GM12878 (cell line): ENCODE results near the gene KBTBD4. TPM values are rescaled to one million over a fixed set of nuclear protein-coding genes. Genes with fewer than 3 reads are reported as not detected.

Source experiments
- EZH2 ChIP-seq: IDR thresholded peaks from 2 replicates; pipeline ENCODE4 v1.6.1; 2012; ENCODE audit warnings: low read depth, mild to moderate bottlenecking, control low read depth, inconsistent platforms, low read length, borderline replicate concordance; ENCODE audit not compliant: control insufficient read depth
- FOXK2 ChIP-seq: fragments of 450-650 bp; IDR thresholded peaks from 2 replicates; pipeline ENCODE4 v1.6.1; 2017; ENCODE audit warnings: mild to moderate bottlenecking, moderate library complexity
- JUND ChIP-seq: IDR thresholded peaks from 2 replicates; pipeline ENCODE4 v1.6.1; 2012; ENCODE audit warnings: low read depth, mild to moderate bottlenecking, low read length, improper control_type of control experiment, moderate library complexity
- RCOR1 ChIP-seq: conservative IDR thresholded peaks from 2 replicates; pipeline ENCODE4 v1.6.1; 2012; ENCODE audit warnings: low read depth, low read length, improper control_type of control experiment
- RFX5 ChIP-seq: IDR thresholded peaks from 2 replicates; pipeline ENCODE4 v1.6.1; 2011; ENCODE audit warnings: low read depth, low read length, improper control_type of control experiment
- SIN3A ChIP-seq: IDR thresholded peaks from 2 replicates; pipeline ENCODE4 v1.6.1; 2012; ENCODE audit warnings: low read depth, low read length, improper control_type of control experiment
- SPI1 ChIP-seq: IDR thresholded peaks from 2 replicates; pipeline ENCODE4 v1.6.1; 2011; ENCODE audit warnings: low read depth, mild to moderate bottlenecking, low read length, moderate library complexity, borderline replicate concordance; ENCODE audit not compliant: insufficient read depth
- YBX1 ChIP-seq: fragments of 450-650 bp; IDR thresholded peaks from 2 replicates; pipeline ENCODE4 v1.6.1; 2016; ENCODE audit warnings: antibody characterized with exemption
- ZBED1 ChIP-seq: IDR thresholded peaks from 2 replicates; pipeline ENCODE4 v1.6.1; 2016; ENCODE audit warnings: borderline replicate concordance
- ZNF217 ChIP-seq: fragments of 450-650 bp; IDR thresholded peaks from 2 replicates; pipeline ENCODE4 v1.6.1; 2017; ENCODE audit warnings: antibody characterized with exemption, mild to moderate bottlenecking
- ZNF622 ChIP-seq: fragments of 450-650 bp; IDR thresholded peaks from 2 replicates; pipeline ENCODE4 v1.6.1; 2017; ENCODE audit warnings: mild to moderate bottlenecking, inconsistent platforms
- polyA plus RNA-seq, 11 experiments: library from polyadenylated mRNA; depleted of rRNA in 4 of 11; unstranded in 6 of 11; stranded (reverse) in 5 of 11; fragments of >200 nt; fragmentation: Nextera tagmentation in 4 of 11; fragmentation: Illumina TruSeq in 1 of 11; extraction: Ambion mirVana in 4 of 11; extraction: Trizol in 1 of 11; gene quantifications; 1 replicate in 1 of 11; 2 replicates in 10 of 11; pipeline versions ENCODE4 v1.2.1 to v1.2.3, GENCODE V29; 2011 to 2016; ENCODE audit warnings: inconsistent platforms in 2 of 11, missing spikeins in 2 of 11, low read depth in 1 of 11
- total RNA-seq, 4 experiments: library from RNA; depleted of rRNA in 3 of 4; stranded (reverse); fragments of >200 nt in 3 of 4; fragmentation: Illumina TruSeq in 1 of 4; extraction: Trizol in 1 of 4; gene quantifications; 2 replicates each; pipeline versions ENCODE4 v1.2.1 to v1.2.3, GENCODE V29; 2013 to 2021
- TF ChIP-seq, protein P1 (sequence below): IDR thresholded peaks from 2 replicates; pipeline ENCODE4 v1.6.1; 2011; ENCODE audit warnings: borderline replicate concordance, low read depth, mild to moderate bottlenecking, moderate library complexity, low read length; ENCODE audit not compliant: insufficient read depth, poor library complexity, severe bottlenecking
- TF ChIP-seq, protein P2 (sequence below): fragments of 450-650 bp; IDR thresholded peaks from 2 replicates; pipeline ENCODE4 v1.6.1; 2017; ENCODE audit warnings: mild to moderate bottlenecking, low read depth, inconsistent platforms; ENCODE audit not compliant: poor library complexity, severe bottlenecking
- TF ChIP-seq, protein P3 (sequence below): fragments of 450-650 bp; IDR thresholded peaks from 2 replicates; pipeline ENCODE4 v1.6.1; 2016; ENCODE audit warnings: mild to moderate bottlenecking
- TF ChIP-seq, protein P4 (sequence below): fragments of 450-650 bp; formaldehyde crosslinking; IDR thresholded peaks from 2 replicates; pipeline ENCODE4 v1.4.0; 2022; ENCODE audit warnings: mild to moderate bottlenecking, moderate library complexity
- TF ChIP-seq, protein P5 (sequence below): fragments of 150-350 bp; IDR thresholded peaks from 2 replicates; pipeline ENCODE4 v1.6.1; 2016; ENCODE audit warnings: low read depth, low read length

Gene KBTBD4
- total and polyA plus RNA-seq, 10 of the 15 experiments (the other 5 are each of a cell fraction or from before 2014, with no cell fraction given) = 18.4 to 46.4 (median 25.7) TPM

DNA sequence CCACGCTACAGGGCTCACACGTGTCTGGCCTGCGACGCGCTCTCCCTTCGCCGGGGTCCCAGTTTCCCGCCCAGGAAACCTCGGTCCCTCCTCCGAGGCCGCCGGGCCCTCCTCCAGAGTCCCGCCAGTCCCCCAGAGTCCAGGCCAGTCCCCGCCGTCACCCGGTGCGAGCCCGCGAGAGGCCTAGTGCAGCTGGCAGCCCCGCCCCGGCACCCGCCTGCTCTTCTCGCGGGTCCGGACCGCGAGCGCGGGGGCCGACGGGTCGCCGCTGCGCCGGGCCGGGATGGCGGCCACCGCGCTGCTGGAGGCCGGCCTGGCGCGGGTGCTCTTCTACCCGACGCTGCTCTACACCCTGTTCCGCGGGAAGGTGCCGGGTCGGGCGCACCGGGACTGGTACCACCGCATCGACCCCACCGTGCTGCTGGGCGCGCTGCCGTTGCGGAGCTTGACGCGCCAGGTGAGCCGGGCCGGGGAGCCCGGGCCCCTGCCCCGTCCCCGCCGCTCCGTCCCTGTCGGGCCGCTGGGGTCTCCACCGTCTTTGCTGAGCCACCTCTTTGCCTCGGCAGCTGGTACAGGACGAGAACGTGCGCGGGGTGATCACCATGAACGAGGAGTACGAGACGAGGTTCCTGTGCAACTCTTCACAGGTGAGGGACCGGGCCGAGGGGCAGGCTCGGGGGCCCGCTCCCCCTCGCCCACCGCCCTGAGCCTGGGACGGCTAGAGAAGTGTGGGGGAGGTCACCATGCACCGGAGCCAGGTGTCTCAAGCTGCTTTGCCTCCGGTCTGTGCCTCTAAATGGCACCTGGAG is 13.2 kb downstream of the KBTBD4 start, which contains the start of gene PTPMT1 (continued):
- TF ChIP-seq RFX5 = no peak
- TF ChIP-seq FOXK2 = no peak
- TF ChIP-seq ZBED1 = no peak
- peak; percentile 79; the same call in 1 of the 2 replicates for TF ChIP-seq RCOR1
- no peak for TF ChIP-seq SPI1
- TF ChIP-seq, protein P1, sequence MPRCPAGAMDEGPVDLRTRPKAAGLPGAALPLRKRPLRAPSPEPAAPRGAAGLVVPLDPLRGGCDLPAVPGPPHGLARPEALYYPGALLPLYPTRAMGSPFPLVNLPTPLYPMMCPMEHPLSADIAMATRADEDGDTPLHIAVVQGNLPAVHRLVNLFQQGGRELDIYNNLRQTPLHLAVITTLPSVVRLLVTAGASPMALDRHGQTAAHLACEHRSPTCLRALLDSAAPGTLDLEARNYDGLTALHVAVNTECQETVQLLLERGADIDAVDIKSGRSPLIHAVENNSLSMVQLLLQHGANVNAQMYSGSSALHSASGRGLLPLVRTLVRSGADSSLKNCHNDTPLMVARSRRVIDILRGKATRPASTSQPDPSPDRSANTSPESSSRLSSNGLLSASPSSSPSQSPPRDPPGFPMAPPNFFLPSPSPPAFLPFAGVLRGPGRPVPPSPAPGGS = no peak
- TF ChIP-seq ZNF622 = no peak
- no peak; the same call in 1 of the 2 replicates for TF ChIP-seq SIN3A
- TF ChIP-seq YBX1 = no peak
- 0 out of 2 replicates have a peak, but pooled peaks have one; percentile 29 for TF ChIP-seq ZNF217
- TF ChIP-seq, protein P2, sequence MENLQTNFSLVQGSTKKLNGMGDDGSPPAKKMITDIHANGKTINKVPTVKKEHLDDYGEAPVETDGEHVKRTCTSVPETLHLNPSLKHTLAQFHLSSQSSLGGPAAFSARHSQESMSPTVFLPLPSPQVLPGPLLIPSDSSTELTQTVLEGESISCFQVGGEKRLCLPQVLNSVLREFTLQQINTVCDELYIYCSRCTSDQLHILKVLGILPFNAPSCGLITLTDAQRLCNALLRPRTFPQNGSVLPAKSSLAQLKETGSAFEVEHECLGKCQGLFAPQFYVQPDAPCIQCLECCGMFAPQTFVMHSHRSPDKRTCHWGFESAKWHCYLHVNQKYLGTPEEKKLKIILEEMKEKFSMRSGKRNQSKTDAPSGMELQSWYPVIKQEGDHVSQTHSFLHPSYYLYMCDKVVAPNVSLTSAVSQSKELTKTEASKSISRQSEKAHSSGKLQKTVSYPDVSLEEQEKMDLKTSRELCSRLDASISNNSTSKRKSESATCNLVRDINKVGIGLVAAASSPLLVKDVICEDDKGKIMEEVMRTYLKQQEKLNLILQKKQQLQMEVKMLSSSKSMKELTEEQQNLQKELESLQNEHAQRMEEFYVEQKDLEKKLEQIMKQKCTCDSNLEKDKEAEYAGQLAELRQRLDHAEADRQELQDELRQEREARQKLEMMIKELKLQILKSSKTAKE = no peak
- TF ChIP-seq, protein P3, sequence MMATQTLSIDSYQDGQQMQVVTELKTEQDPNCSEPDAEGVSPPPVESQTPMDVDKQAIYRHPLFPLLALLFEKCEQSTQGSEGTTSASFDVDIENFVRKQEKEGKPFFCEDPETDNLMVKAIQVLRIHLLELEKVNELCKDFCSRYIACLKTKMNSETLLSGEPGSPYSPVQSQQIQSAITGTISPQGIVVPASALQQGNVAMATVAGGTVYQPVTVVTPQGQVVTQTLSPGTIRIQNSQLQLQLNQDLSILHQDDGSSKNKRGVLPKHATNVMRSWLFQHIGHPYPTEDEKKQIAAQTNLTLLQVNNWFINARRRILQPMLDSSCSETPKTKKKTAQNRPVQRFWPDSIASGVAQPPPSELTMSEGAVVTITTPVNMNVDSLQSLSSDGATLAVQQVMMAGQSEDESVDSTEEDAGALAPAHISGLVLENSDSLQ = 0 out of 2 replicates have a peak, but pooled peaks have one; percentile 2
- TF ChIP-seq, protein P4, sequence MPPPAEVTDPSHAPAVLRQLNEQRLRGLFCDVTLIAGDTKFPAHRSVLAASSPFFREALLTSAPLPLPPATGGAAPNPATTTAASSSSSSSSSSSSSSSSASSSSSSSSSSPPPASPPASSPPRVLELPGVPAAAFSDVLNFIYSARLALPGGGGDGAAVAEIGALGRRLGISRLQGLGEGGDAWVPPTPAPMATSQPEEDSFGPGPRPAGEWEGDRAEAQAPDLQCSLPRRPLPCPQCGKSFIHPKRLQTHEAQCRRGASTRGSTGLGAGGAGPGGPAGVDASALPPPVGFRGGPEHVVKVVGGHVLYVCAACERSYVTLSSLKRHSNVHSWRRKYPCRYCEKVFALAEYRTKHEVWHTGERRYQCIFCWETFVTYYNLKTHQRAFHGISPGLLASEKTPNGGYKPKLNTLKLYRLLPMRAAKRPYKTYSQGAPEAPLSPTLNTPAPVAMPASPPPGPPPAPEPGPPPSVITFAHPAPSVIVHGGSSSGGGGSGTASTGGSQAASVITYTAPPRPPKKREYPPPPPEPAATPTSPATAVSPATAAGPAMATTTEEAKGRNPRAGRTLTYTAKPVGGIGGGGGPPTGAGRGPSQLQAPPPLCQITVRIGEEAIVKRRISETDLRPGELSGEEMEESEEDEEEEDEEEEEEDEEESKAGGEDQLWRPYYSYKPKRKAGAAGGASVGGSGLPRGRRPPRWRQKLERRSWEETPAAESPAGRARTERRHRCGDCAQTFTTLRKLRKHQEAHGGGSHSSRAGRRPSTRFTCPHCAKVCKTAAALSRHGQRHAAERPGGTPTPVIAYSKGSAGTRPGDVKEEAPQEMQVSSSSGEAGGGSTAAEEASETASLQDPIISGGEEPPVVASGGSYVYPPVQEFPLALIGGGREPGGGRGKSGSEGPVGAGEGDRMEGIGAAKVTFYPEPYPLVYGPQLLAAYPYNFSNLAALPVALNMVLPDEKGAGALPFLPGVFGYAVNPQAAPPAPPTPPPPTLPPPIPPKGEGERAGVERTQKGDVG (CRISPR knock-in tag) = no peak
- TF ChIP-seq, protein P5, sequence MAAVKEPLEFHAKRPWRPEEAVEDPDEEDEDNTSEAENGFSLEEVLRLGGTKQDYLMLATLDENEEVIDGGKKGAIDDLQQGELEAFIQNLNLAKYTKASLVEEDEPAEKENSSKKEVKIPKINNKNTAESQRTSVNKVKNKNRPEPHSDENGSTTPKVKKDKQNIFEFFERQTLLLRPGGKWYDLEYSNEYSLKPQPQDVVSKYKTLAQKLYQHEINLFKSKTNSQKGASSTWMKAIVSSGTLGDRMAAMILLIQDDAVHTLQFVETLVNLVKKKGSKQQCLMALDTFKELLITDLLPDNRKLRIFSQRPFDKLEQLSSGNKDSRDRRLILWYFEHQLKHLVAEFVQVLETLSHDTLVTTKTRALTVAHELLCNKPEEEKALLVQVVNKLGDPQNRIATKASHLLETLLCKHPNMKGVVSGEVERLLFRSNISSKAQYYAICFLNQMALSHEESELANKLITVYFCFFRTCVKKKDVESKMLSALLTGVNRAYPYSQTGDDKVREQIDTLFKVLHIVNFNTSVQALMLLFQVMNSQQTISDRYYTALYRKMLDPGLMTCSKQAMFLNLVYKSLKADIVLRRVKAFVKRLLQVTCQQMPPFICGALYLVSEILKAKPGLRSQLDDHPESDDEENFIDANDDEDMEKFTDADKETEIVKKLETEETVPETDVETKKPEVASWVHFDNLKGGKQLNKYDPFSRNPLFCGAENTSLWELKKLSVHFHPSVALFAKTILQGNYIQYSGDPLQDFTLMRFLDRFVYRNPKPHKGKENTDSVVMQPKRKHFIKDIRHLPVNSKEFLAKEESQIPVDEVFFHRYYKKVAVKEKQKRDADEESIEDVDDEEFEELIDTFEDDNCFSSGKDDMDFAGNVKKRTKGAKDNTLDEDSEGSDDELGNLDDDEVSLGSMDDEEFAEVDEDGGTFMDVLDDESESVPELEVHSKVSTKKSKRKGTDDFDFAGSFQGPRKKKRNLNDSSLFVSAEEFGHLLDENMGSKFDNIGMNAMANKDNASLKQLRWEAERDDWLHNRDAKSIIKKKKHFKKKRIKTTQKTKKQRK = no peak
- TF ChIP-seq JUND = no peak
- TF ChIP-seq EZH2 = no peak
